ENCODE results near the gene OSER1. TPM values are rescaled to one million over a fixed set of nuclear protein-coding genes. Genes with fewer than 3 reads are reported as not detected.

Gene OSER1
- total RNA-seq, 1 donor from 2014 or later, result 47.3 TPM

DNA sequence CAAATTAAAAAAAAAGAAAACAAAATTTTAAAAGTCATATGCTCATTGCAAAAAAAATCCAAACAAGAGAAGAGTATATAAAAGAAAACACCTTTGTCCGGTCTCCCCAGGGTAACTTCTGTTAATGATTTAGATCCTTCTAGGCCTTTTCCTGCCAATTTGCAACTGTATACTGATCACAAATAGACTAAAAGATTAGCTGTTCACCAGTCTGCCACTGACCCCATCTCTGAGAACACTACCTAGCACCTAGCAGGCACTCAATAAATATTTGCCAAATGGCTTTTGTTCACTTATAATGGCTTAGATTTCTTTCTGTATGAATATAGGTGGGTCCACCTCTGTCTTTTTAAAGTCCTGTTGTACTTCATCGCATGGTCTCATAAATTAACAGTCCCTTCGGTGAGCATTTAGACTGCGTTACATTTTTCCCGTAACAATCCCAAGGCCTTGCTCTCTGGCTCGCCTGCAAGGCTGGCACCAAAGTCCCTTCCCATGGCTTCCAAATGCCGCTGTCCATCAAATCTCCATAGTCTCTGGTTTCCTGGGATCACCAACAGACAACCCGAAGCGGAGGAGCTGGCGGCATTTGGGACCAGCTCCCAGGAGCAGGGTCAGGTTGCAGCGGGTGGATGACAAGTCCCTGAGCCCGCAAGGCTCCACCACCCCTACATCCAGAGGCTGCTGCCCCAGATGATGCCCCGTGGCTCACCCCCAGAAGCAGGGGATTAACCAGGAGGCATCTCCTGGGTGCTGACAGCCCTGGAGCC, 35.4 kb downstream of the OSER1 start:
- DNase-seq (no peak), ATAC-seq (ENCODE audit: low read depth) (no peak)
- Mint-ChIP-seq H3K4me1 (no peaks in the 10 kb centered on the region), H3K27ac (no peak overlapping the region), H3K9me3 (no peaks in the 10 kb centered on the region), H3K4me3 (no peak overlapping the region), H3K27me3 (peaks cover 21% of the 10 kb centered on the region), H3K36me3 (ENCODE audit: low read depth) (no peaks in the 10 kb centered on the region)
- ChIA-PET POLR2A (no interaction called here), CTCF (no interaction called here)
- intact Hi-C loops (cut with micrococcal nuclease), result no loop called here
- TF ChIP-seq, protein P1, sequence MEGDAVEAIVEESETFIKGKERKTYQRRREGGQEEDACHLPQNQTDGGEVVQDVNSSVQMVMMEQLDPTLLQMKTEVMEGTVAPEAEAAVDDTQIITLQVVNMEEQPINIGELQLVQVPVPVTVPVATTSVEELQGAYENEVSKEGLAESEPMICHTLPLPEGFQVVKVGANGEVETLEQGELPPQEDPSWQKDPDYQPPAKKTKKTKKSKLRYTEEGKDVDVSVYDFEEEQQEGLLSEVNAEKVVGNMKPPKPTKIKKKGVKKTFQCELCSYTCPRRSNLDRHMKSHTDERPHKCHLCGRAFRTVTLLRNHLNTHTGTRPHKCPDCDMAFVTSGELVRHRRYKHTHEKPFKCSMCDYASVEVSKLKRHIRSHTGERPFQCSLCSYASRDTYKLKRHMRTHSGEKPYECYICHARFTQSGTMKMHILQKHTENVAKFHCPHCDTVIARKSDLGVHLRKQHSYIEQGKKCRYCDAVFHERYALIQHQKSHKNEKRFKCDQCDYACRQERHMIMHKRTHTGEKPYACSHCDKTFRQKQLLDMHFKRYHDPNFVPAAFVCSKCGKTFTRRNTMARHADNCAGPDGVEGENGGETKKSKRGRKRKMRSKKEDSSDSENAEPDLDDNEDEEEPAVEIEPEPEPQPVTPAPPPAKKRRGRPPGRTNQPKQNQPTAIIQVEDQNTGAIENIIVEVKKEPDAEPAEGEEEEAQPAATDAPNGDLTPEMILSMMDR (IDR thresholded peaks at IDR 0.05), result no peak

DNA sequence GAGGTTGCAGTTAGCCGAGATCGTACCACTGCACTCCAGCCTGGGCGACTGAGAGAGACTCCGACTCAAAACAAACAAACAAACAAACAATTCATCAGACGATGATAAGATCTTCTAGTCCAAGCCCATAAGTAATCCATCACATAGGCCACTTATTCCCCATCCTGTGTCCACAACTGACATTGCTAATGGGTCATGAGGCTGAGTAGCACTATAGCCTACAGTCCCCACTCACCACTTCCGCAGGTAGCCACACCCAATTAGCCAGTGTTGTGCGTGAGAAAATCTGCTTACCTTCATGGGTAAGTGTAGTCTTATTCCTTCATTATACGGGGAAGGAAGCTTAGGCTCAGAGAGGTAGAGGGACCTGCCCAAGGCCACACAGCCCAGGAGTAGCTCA, 36.7 kb downstream of the OSER1 start:
- Mint-ChIP-seq H3K27ac (no peak overlapping the region), H3K36me3 (ENCODE audit: low read depth) (no peaks in the 10 kb centered on the region), H3K4me1 (no peaks in the 10 kb centered on the region), H3K4me3 (no peak overlapping the region), H3K9me3 (no peaks in the 10 kb centered on the region), H3K27me3 (peaks cover 28% of the 10 kb centered on the region)
- intact Hi-C loops (cut with micrococcal nuclease), result no loop called here
- ATAC-seq (ENCODE audit: low read depth), result no peak
- DNase-seq, result no peak
- TF ChIP-seq, protein P1 (IDR thresholded peaks at IDR 0.05), result no peak
- ChIA-PET CTCF (no interaction called here), POLR2A (no interaction called here)

GRCh38 chr20:44173116-44173515, 37.5 kb downstream of the OSER1 start:
- ATAC-seq (ENCODE audit: low read depth) (no peak), DNase-seq (no peak)
- TF ChIP-seq, protein P1 (IDR thresholded peaks at IDR 0.05), result no peak
- no peak overlapping the region for H3K27ac Mint-ChIP-seq
- H3K36me3 Mint-ChIP-seq (ENCODE audit: low read depth), result no peaks in the 10 kb centered on the region
- no peaks in the 10 kb centered on the region for H3K4me1 Mint-ChIP-seq
- CTCF ChIA-PET, result no interaction called here
- H3K9me3 Mint-ChIP-seq, result no peaks in the 10 kb centered on the region
- POLR2A ChIA-PET, result no interaction called here
- H3K4me3 Mint-ChIP-seq, result no peak overlapping the region
- H3K27me3 Mint-ChIP-seq, result peaks cover 29% of the 10 kb centered on the region
- intact Hi-C loops (cut with micrococcal nuclease), result no loop called here

DNA sequence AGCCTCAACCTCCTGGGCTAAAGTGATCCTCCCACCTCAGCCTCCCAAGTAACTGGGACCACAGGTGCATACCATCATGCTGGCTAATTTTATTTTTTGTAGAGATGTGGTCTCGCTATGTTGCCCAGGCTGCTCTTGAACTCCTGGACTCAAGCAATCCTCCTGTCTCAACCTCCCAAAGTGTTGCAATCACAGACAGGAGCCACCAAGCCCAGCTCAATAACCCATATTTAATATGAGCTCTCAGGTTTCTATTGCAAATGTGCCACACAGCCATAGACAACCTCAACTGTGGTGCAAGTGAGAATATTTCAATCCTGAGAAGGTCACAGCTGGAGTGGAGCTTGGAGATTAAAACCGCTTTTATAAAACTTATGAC, 38.0 kb downstream of the OSER1 start:
- TF ChIP-seq, protein P1 (IDR thresholded peaks at IDR 0.05), result no peak
- peaks cover 29% of the 10 kb centered on the region for H3K27me3 Mint-ChIP-seq
- no peaks in the 10 kb centered on the region for H3K9me3 Mint-ChIP-seq
- ChIA-PET CTCF (no interaction called here), POLR2A (no interaction called here)
- ATAC-seq (ENCODE audit: low read depth), result no peak
- no peak for DNase-seq
- no peak overlapping the region for H3K27ac Mint-ChIP-seq
- no peak overlapping the region for H3K4me3 Mint-ChIP-seq
- no peaks in the 10 kb centered on the region for H3K36me3 Mint-ChIP-seq (ENCODE audit: low read depth)
- intact Hi-C loops (cut with micrococcal nuclease), result no loop called here
- H3K4me1 Mint-ChIP-seq, result no peaks in the 10 kb centered on the region

- Mint-ChIP-seq H3K36me3 (ENCODE audit: low read depth) (no peaks in the 10 kb centered on the region), H3K27ac (no peak overlapping the region), H3K27me3 (peaks cover 29% of the 10 kb centered on the region), H3K4me3 (no peak overlapping the region), H3K4me1 (no peaks in the 10 kb centered on the region), H3K9me3 (no peaks in the 10 kb centered on the region)
- TF ChIP-seq, protein P1 (IDR thresholded peaks at IDR 0.05), result no peak
- DNase-seq (no peak), ATAC-seq (ENCODE audit: low read depth) (no peak)
- intact Hi-C loops (cut with micrococcal nuclease), result no loop called here
- CTCF ChIA-PET, result no interaction called here
- POLR2A ChIA-PET, result no interaction called here
These were observed 38.6 kb downstream of the OSER1 start for GRCh38 chr20:44171775-44172571.
